ENCODE results near the gene ING5.
"Not testable (repeated sequence)": the region's sequence is repeated elsewhere in the genome, so short reads cannot be mapped to it uniquely, and the experiment has no call there.

Gene ING5

DNA sequence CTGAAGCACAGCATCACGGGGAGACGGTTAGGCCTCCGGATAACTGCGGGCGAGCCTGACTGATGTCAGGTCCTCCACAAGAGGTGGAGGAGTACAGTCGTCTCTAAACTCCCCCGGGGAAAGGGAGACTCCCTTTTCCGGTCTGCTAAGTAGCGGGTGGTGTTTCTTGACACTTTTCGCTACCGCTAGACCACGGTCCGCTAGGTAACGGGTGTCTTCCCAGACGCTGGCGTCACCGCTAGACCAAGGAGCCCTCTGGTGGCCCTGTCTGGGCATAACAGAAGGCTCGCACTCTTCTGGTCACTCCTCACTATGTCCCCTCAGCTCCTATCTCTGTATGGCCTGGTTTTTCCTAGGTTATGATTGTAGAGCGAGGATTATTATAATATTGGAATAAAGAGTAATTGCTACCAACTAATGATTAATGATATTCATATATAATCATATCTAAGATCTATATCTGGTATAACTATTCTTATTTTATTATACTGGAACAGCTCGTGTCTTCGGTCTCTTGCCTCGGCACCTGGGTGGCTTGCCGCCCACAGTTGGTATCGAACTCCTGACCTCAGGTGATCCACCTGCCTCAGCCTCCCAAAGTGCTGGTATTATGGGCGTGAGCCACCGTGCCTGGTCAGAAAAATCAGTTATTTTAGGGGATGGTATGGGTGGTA, 30.8 kb downstream of the ING5 start:
- H3K9me2 ChIP-seq (ENCODE audit: low read depth, low read length); H3K9me3 ChIP-seq (ENCODE audit: low read length); H3F3A ChIP-seq (ENCODE audit: insufficient read depth, low read length); H2AFZ ChIP-seq (ENCODE audit: low read length); H3K27ac ChIP-seq (ENCODE audit: low read depth, low read length, poor library complexity, severe bottlenecking); H3K27me3 ChIP-seq (ENCODE audit: insufficient read depth, low read length); H3K36me3 ChIP-seq (ENCODE audit: insufficient read depth, low read length); H3K9ac ChIP-seq (ENCODE audit: low read length); H3K79me2 ChIP-seq (ENCODE audit: insufficient read depth, low read length); H4K20me1 ChIP-seq (ENCODE audit: insufficient read depth, low read length): not testable (repeated sequence)
- peak overlapping the region; percentile 68 for H3K4me2 ChIP-seq (ENCODE audit: low read length)
- peaks cover 17% of the 10 kb centered on the region for H3K4me1 ChIP-seq (ENCODE audit: insufficient read depth, low read length, severe bottlenecking)
- H3K4me3 ChIP-seq (ENCODE audit: low read depth, low read length, poor library complexity, severe bottlenecking): peak overlapping the region; percentile 38
- TF ChIP-seq, protein P1, sequence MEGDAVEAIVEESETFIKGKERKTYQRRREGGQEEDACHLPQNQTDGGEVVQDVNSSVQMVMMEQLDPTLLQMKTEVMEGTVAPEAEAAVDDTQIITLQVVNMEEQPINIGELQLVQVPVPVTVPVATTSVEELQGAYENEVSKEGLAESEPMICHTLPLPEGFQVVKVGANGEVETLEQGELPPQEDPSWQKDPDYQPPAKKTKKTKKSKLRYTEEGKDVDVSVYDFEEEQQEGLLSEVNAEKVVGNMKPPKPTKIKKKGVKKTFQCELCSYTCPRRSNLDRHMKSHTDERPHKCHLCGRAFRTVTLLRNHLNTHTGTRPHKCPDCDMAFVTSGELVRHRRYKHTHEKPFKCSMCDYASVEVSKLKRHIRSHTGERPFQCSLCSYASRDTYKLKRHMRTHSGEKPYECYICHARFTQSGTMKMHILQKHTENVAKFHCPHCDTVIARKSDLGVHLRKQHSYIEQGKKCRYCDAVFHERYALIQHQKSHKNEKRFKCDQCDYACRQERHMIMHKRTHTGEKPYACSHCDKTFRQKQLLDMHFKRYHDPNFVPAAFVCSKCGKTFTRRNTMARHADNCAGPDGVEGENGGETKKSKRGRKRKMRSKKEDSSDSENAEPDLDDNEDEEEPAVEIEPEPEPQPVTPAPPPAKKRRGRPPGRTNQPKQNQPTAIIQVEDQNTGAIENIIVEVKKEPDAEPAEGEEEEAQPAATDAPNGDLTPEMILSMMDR (IDR thresholded peaks at IDR 0.05; ENCODE audit: low read length): peak; percentile 29

DNA sequence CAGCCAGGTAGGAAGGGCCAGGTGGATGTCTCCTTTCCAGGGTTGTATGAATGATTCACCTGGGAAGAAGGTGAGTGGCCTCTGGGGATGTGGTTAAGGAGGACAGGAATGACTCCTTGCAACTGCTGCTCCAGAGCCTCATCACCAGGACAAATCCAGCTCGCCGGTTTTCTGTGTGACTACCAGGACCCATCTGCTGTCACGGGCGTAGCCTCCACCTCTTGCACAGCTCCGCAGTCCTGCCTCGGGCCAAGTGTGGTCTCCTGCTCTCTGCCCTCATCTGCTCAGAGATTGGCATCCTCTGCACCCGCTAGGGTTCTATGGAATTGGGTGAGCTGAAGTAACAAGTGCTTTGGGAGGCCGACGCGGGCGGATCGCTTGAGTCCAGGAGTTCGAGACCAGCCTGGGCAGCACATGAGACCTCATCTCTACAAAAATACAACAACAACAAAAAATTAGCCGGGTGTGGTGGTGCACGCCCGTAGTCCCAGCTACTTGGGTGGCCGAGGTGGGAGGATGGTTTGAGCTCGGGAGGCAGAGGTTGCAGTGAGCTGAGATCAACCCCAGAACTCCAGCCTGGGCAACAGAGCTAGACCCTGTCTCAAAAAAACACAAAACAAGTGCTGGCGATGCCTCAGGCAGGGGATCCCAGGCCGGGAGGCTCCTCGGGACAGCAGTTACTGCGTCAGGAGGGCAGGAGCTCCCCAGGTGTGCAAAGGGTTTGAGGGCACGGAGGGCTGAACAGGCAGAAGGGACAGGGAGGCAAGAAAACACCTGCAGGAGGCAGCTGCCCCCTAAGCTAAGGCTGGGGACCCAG, 31.8 kb downstream of the ING5 start:
- H4K20me1 ChIP-seq (ENCODE audit: insufficient read depth, low read length): no peaks in the 10 kb centered on the region
- peak overlapping the region; percentile 14; the same call in 1 of the 2 replicates for H3K9ac ChIP-seq (ENCODE audit: low read length)
- H3K9me3 ChIP-seq (ENCODE audit: low read length): no peaks in the 10 kb centered on the region
- H3F3A ChIP-seq (ENCODE audit: insufficient read depth, low read length): no peaks in the 10 kb centered on the region
- H3K4me3 ChIP-seq (ENCODE audit: low read depth, low read length, poor library complexity, severe bottlenecking): peak overlapping the region; percentile 90
- H3K27ac ChIP-seq (ENCODE audit: low read depth, low read length, poor library complexity, severe bottlenecking): no peak overlapping the region
- no peaks in the 10 kb centered on the region for H3K9me2 ChIP-seq (ENCODE audit: low read depth, low read length)
- peaks cover 4% of the 10 kb centered on the region; the same call in 1 of the 2 replicates for H3K36me3 ChIP-seq (ENCODE audit: insufficient read depth, low read length)
- no peaks in the 10 kb centered on the region for H3K27me3 ChIP-seq (ENCODE audit: insufficient read depth, low read length)
- H3K4me1 ChIP-seq (ENCODE audit: insufficient read depth, low read length, severe bottlenecking): peaks cover 17% of the 10 kb centered on the region
- H2AFZ ChIP-seq (ENCODE audit: low read length): no peak overlapping the region
- no peaks in the 10 kb centered on the region for H3K79me2 ChIP-seq (ENCODE audit: insufficient read depth, low read length)
- peak overlapping the region; percentile 49 for H3K4me2 ChIP-seq (ENCODE audit: low read length)
- TF ChIP-seq, protein P1 (IDR thresholded peaks at IDR 0.05; ENCODE audit: low read length): no peak
- no peak for TF ChIP-seq EZH2 (IDR thresholded peaks at IDR 0.05; ENCODE audit: borderline replicate concordance, low read length)

DNA sequence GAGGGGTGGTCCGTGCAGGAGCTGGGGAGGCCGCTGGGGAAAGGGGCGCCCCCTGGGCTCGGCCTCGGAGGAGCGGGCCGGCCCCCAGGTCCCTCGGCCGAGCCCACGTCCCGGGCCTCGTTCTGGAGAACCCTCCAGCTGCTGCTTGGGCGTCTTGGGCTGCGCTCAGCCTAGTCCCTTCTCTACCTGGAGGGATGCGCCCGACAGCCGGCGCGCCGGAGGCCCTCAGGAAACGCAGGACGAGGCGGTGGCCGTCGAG, 32.3 kb downstream of the ING5 start:
- TF ChIP-seq, protein P1 (IDR thresholded peaks at IDR 0.05; ENCODE audit: low read length): peak; percentile 19; the same call in 1 of the 2 replicates
- no peak for TF ChIP-seq EZH2 (IDR thresholded peaks at IDR 0.05; ENCODE audit: borderline replicate concordance, low read length)
- no peak overlapping the region for H2AFZ ChIP-seq (ENCODE audit: low read length)
- peaks cover 8% of the 10 kb centered on the region; the same call in 1 of the 2 replicates for H3K36me3 ChIP-seq (ENCODE audit: insufficient read depth, low read length)
- no peaks in the 10 kb centered on the region for H3K79me2 ChIP-seq (ENCODE audit: insufficient read depth, low read length)
- no peak overlapping the region for H3K27ac ChIP-seq (ENCODE audit: low read depth, low read length, poor library complexity, severe bottlenecking)
- H4K20me1 ChIP-seq (ENCODE audit: insufficient read depth, low read length): no peaks in the 10 kb centered on the region
- H3K9ac ChIP-seq (ENCODE audit: low read length): peak overlapping the region; percentile 14; the same call in 1 of the 2 replicates
- peaks cover 17% of the 10 kb centered on the region for H3K4me1 ChIP-seq (ENCODE audit: insufficient read depth, low read length, severe bottlenecking)
- H3K4me2 ChIP-seq (ENCODE audit: low read length): peak overlapping the region; percentile 49
- H3K4me3 ChIP-seq (ENCODE audit: low read depth, low read length, poor library complexity, severe bottlenecking): peak overlapping the region; percentile 90
- no peaks in the 10 kb centered on the region for H3K9me3 ChIP-seq (ENCODE audit: low read length)
- H3F3A ChIP-seq (ENCODE audit: insufficient read depth, low read length): no peaks in the 10 kb centered on the region
- H3K27me3 ChIP-seq (ENCODE audit: insufficient read depth, low read length): no peaks in the 10 kb centered on the region
- H3K9me2 ChIP-seq (ENCODE audit: low read depth, low read length): no peaks in the 10 kb centered on the region
